SK-N-SH (cell line): ENCODE data around the gene FAM229A. TPM values are rescaled to one million over a fixed set of nuclear protein-coding genes. Genes with fewer than 3 reads are reported as not detected.

Source experiments
- CTCF ChIA-PET: fragments of 300-600, 350-600 bp; formaldehyde crosslinking; extraction: SDS; loops from one replicate; lab custom pipeline; 2021; lab: Yijun Ruan, JAX
- POLR2A ChIA-PET: fragments of 350-600 bp; sonication (Branson Sonifier 250); formaldehyde crosslinking; extraction: SDS; loops from one replicate; lab custom pipeline; 2020; ENCODE audit warnings: antibody characterized with exemption, inconsistent platforms; lab: Yijun Ruan, JAX
- DNase-seq: peaks from one replicate; pipeline ENCODE4 v3.0.0; 2012
- H2AFZ ChIP-seq: fragments of 200-600 bp; sonication (generic); 2 replicates; pipeline ENCODE4 v1.8.1; 2016; ENCODE audit warnings: antibody characterized with exemption, mild to moderate bottlenecking, low read depth
- H3F3A ChIP-seq: fragments of 200-600 bp; sonication (generic); replicated peaks from 2 replicates; pipeline ENCODE3; 2016; ENCODE audit warnings: antibody characterized with exemption, mild to moderate bottlenecking; ENCODE audit not compliant: insufficient read depth
- H3K27ac ChIP-seq, 2 experiments: fragments of 200-500 bp in 1 of 2; fragments of 200-600 bp in 1 of 2; sonication (Bioruptor generic) in 1 of 2; sonication (generic), shearing (Covaris generic) in 1 of 2; 2 replicates each; pipeline versions ENCODE4 v1.5.1 to v1.6.1; 2014 to 2016; ENCODE audit warnings: low read depth in 2 of 2, inconsistent platforms in 1 of 2, low read length in 1 of 2, mild to moderate bottlenecking in 1 of 2, mixed read lengths in 1 of 2
- H3K27me3 ChIP-seq: fragments of 200-600 bp; sonication (generic), shearing (Covaris generic); 2 replicates; pipeline ENCODE4 v1.6.1; 2016; ENCODE audit warnings: mixed run types; ENCODE audit not compliant: insufficient read depth
- H3K36me3 ChIP-seq, 2 experiments: fragments of 200-500 bp in 1 of 2; fragments of 200-600 bp in 1 of 2; sonication (Bioruptor generic) in 1 of 2; sonication (generic) in 1 of 2; replicated peaks in 1 of 2; 2 replicates each; pipeline versions ENCODE3 to v1.5.1; 2014 to 2016; ENCODE audit warnings: low read length in 1 of 2, mild to moderate bottlenecking in 1 of 2; ENCODE audit not compliant: insufficient read depth in 2 of 2, control insufficient read depth in 1 of 2
- H3K4me1 ChIP-seq, 2 experiments: fragments of 200-500 bp in 1 of 2; fragments of 200-600 bp in 1 of 2; sonication (Bioruptor generic) in 1 of 2; sonication (generic), shearing (Covaris generic) in 1 of 2; 2 replicates each; pipeline versions ENCODE4 v1.5.1 to v1.6.1; 2014 to 2016; ENCODE audit warnings: low read depth in 1 of 2, low read length in 1 of 2, mixed run types in 1 of 2; ENCODE audit not compliant: insufficient read depth in 2 of 2, control insufficient read depth in 1 of 2
- H3K4me2 ChIP-seq: fragments of 200-600 bp; sonication (generic), shearing (Covaris generic); 2 replicates; pipeline ENCODE4 v1.6.1; 2017; ENCODE audit warnings: mixed run types
- H3K4me3 ChIP-seq, 2 experiments: fragments of 200-500 bp in 1 of 2; fragments of 200-600 bp in 1 of 2; sonication (Bioruptor generic) in 1 of 2; sonication (generic), shearing (Covaris generic) in 1 of 2; 2 replicates each; pipeline versions ENCODE4 v1.5.1 to v1.8.1; 2014 to 2016; ENCODE audit warnings: low read depth in 2 of 2, inconsistent platforms in 1 of 2, low read length in 1 of 2, mild to moderate bottlenecking in 1 of 2, mixed read lengths in 1 of 2, moderate library complexity in 1 of 2
- H3K79me2 ChIP-seq: fragments of 200-600 bp; sonication (generic); 2 replicates; pipeline ENCODE4 v1.8.1; 2017; ENCODE audit warnings: mild to moderate bottlenecking; ENCODE audit not compliant: insufficient read depth
- H3K9ac ChIP-seq: fragments of 200-600 bp; sonication (generic); 2 replicates; pipeline ENCODE4 v1.6.1; 2017; ENCODE audit warnings: mixed run types
- H3K9me2 ChIP-seq: fragments of 200-600 bp; sonication (generic); 2 replicates; pipeline ENCODE4 v1.6.1; 2017; ENCODE audit warnings: mixed run types
- H3K9me3 ChIP-seq: fragments of 200-600 bp; sonication (generic); 2 replicates; pipeline ENCODE4 v1.6.1; 2017; ENCODE audit warnings: mixed run types, mild to moderate bottlenecking, moderate library complexity
- H4K20me1 ChIP-seq: fragments of 200-600 bp; sonication (generic); 2 replicates; pipeline ENCODE4 v1.6.1; 2017; ENCODE audit warnings: mild to moderate bottlenecking, mixed run types; ENCODE audit not compliant: insufficient read depth
- CHD2 ChIP-seq: fragments of 150-350 bp; IDR thresholded peaks from 2 replicates; pipeline ENCODE4 v1.6.1; 2018; ENCODE audit warnings: low read length; ENCODE audit not compliant: partially characterized antibody
- ELF1 ChIP-seq: IDR thresholded peaks from 2 replicates; pipeline ENCODE4 v1.4.0; 2012
- EP300 ChIP-seq, 2 experiments: IDR thresholded peaks; 2 replicates each; pipeline versions ENCODE4 v1.4.0 to v1.6.1; 2012; ENCODE audit warnings: borderline replicate concordance in 1 of 2, low read depth in 1 of 2, low read length in 1 of 2
- EZH2phosphoT487 ChIP-seq: fragments of 200-600 bp; sonication (generic); IDR thresholded peaks from 2 replicates; pipeline ENCODE4 v1.6.1; 2017; ENCODE audit warnings: low read depth, mixed run types, mild to moderate bottlenecking, antibody characterized with exemption, moderate library complexity, borderline replicate concordance
- FOSL2 ChIP-seq: IDR thresholded peaks from 2 replicates; pipeline ENCODE4 v1.4.0; 2012; ENCODE audit warnings: low read depth, mild to moderate bottlenecking, moderate library complexity, borderline replicate concordance
- FOXJ3 ChIP-seq: sonication (generic); formaldehyde crosslinking; IDR thresholded peaks from 2 replicates; pipeline ENCODE4 v1.5.1; 2020; ENCODE audit warnings: mild to moderate bottlenecking, missing genetic modification reagents
- FOXM1 ChIP-seq: IDR thresholded peaks from 2 replicates; pipeline ENCODE4 v1.4.0; 2012; ENCODE audit warnings: low read depth, mild to moderate bottlenecking
- GABPA ChIP-seq: IDR thresholded peaks from 2 replicates; pipeline ENCODE4 v1.4.0; 2012; ENCODE audit warnings: low read depth, mild to moderate bottlenecking
- GATA2 ChIP-seq: sonication (generic); formaldehyde crosslinking; IDR thresholded peaks from 2 replicates; pipeline ENCODE4 v1.5.0; 2020; ENCODE audit warnings: mild to moderate bottlenecking, missing genetic modification reagents
- IRF3 ChIP-seq: fragments of 150-350 bp; IDR thresholded peaks from 2 replicates; pipeline ENCODE4 v1.6.1; 2016; ENCODE audit warnings: mild to moderate bottlenecking, low read depth, low read length
- JUND ChIP-seq: IDR thresholded peaks from 2 replicates; pipeline ENCODE4 v1.4.0; 2012
- MAX ChIP-seq: IDR thresholded peaks from 2 replicates; pipeline ENCODE4 v1.4.0; 2012; ENCODE audit warnings: low read depth
- NFIC ChIP-seq: IDR thresholded peaks from 2 replicates; pipeline ENCODE4 v1.4.0; 2012; ENCODE audit warnings: borderline replicate concordance
- NRF1 ChIP-seq: IDR thresholded peaks from 2 replicates; pipeline ENCODE4 v1.6.1; 2012; ENCODE audit warnings: low read depth, mild to moderate bottlenecking, low read length
- POLR2AphosphoS5 ChIP-seq: IDR thresholded peaks from 2 replicates; pipeline ENCODE4 v1.6.1; 2012; ENCODE audit warnings: low read depth, low read length
- RFX5 ChIP-seq: IDR thresholded peaks from 2 replicates; pipeline ENCODE4 v1.6.1; 2012; ENCODE audit warnings: mild to moderate bottlenecking, improper control_type of control experiment, low read length
- SIN3A ChIP-seq: IDR thresholded peaks from 2 replicates; pipeline ENCODE4 v1.6.1; 2012; ENCODE audit warnings: low read depth, mild to moderate bottlenecking, low read length, moderate library complexity, borderline replicate concordance
- SMC3 ChIP-seq: IDR thresholded peaks from 2 replicates; pipeline ENCODE4 v1.6.1; 2012; ENCODE audit warnings: low read depth, low read length, improper control_type of control experiment
- TCF12 ChIP-seq: IDR thresholded peaks from 2 replicates; pipeline ENCODE4 v1.4.0; 2012
- TEAD4 ChIP-seq: IDR thresholded peaks from 2 replicates; pipeline ENCODE4 v1.4.0; 2012; ENCODE audit warnings: mild to moderate bottlenecking, borderline replicate concordance; ENCODE audit not compliant: insufficient read depth
- YY1 ChIP-seq: IDR thresholded peaks from 2 replicates; pipeline ENCODE4 v1.4.0; 2012; ENCODE audit warnings: low read depth, mild to moderate bottlenecking
- WGBS: methylation state at CpG from one replicate; pipeline ENCODE4 v1.1.6; 2017; ENCODE audit warnings: low lambda C conversion rate; 5-methylcytosine and 5-hydroxymethylcytosine counted together
- polyA plus RNA-seq, 3 experiments: library from polyadenylated mRNA; depleted of rRNA; stranded (reverse); fragments of >200 nt; gene quantifications; 2 replicates each; pipeline ENCODE4 v1.2.3, GENCODE V29; 2012
- TF ChIP-seq, protein P1 (sequence below): IDR thresholded peaks from 2 replicates; pipeline ENCODE4 v1.4.0; 2012; ENCODE audit warnings: low read depth, borderline replicate concordance
- TF ChIP-seq, protein P2 (sequence below): fragments of 150-350 bp; IDR thresholded peaks from 2 replicates; pipeline ENCODE4 v1.6.1; 2017; ENCODE audit warnings: antibody characterized with exemption, low read length, low read depth, borderline replicate concordance

Gene FAM229A
- polyA plus RNA-seq, 1 of the 3 experiments (the other 2 are of a cell fraction) = 8.0 TPM

- Histone ChIP-seq H2AFZ (0 out of 2 replicates have a peak overlapping the region, but pooled peaks have one; percentile 59), H3F3A (peaks cover 12% of the 10 kb centered on the region), H3K4me3 (peak overlapping the region; percentile 84 to 92; a peak in 3 of 4 replicates), H3K27ac (no peak overlapping the region), H3K36me3 (peaks cover 14 to 28% of the 10 kb centered on the region in 2 experiments), H3K9me3 (no peaks in the 10 kb centered on the region), H3K9me2 (no peaks in the 10 kb centered on the region), H4K20me1 (peaks cover 31% of the 10 kb centered on the region), H3K4me1 (peaks cover 8 to 31% of the 10 kb centered on the region in 2 experiments; a peak in 3 of 4 replicates), H3K27me3 (no peaks in the 10 kb centered on the region), H3K9ac (no peak overlapping the region), H3K79me2 (peaks cover 42% of the 10 kb centered on the region), H3K4me2 (peak overlapping the region; percentile 71)
- no peak for DNase-seq
- 20% methylated on average over 1 of the region's 15 CpGs for WGBS
- CTCF ChIA-PET = interaction anchor here (1.0 to 3.7 kb wide), 7 partner anchors 9 to 121 kb away, joined by 3 to 24 read pairs (median 4); partner anchors contain the start of gene BSDC1
- POLR2A ChIA-PET = interaction anchor here (0.5 to 2.1 kb wide), 15 partner anchors 8 to 791 kb away, joined by 3 to 24 read pairs (median 4); partner anchors contain the start of genes BSDC1, CCDC28B and HDAC1
- no peak for TF ChIP-seq GATA2 (CRISPR knock-in tag)
- no peak for TF ChIP-seq NRF1
Observed at GRCh38 chr1:32336591-32336932, 25.7 kb downstream of the FAM229A start.

DNA sequence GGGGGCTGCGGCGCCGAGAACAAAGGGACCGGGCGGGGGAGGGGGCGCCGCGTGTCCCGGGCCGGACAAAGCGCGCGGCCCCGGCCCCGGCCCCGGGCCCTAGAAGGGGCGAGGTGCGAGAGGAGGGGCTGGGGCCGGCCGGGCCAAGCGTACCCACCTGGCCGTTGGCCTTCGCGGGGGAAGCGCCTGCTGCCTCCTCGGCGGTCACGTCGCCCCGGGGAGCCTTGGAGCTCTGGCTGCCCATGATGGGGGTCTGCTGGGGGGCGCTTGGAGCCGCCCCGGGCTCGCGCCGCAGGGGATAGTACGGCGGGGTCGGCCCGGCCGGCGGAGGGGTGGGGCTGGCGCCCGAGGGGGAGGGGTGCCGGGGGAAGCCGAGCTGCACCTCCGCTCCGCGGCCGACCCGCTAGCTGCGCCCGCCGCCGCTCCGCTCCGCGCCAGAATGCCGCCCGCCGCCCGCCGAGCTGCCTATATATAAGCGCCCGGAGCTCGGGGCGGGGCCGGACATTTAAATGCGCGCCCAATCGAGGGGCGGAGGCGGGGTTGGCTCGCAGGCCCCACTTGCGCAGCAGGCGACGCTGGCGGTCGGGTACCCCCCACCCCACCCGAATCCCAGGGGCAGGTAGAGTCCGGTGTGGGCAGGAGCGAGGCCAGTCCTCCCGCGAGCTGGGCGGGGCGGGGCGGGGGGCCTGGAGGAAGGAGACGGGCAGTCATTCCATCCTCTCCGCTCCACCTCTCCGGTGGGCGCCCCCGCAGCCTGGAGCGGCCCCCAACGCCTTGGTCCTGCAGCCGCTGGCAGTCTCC is 26.3 kb downstream of the FAM229A start, which contains the start of gene MARCKSL1:
Gene MARCKSL1 (minus strand): TSS at position 444 of the 801 bp plus-strand sequence. CDS start 200 bp downstream, at position 244.
- DNase-seq = peak; percentile 96
- Histone ChIP-seq H3K79me2 (peaks cover 44% of the 10 kb centered on the region), H2AFZ (0 out of 2 replicates have a peak within 1 kb of the TSS, but pooled peaks have one; percentile 59), H3K4me3 (peak within 1 kb of the TSS; percentile 84 to 92), H3F3A (peaks cover 18% of the 10 kb centered on the region), H3K9ac (peak within 1 kb of the TSS; percentile 96), H3K27ac (peak within 1 kb of the TSS; percentile 36 to 81; a peak in 3 of 4 replicates), H3K4me2 (peak within 1 kb of the TSS; percentile 98), H3K36me3 (peaks cover 14 to 33% of the 10 kb centered on the region in 2 experiments), H4K20me1 (peaks cover 31% of the 10 kb centered on the region), H3K9me3 (no peaks in the 10 kb centered on the region), H3K9me2 (no peaks in the 10 kb centered on the region), H3K27me3 (no peaks in the 10 kb centered on the region), H3K4me1 (peaks cover 8 to 31% of the 10 kb centered on the region in 2 experiments; a peak in 3 of 4 replicates)
- ChIA-PET POLR2A (interaction anchor here (0.5 to 2.1 kb wide), 18 partner anchors 9 to 791 kb away, joined by 3 to 24 read pairs (median 4); partner anchors contain the start of genes BSDC1, CCDC28B, HDAC1 and TXLNA), CTCF (interaction anchor here (0.6 to 3.7 kb wide), 9 partner anchors 9 to 376 kb away, joined by 3 to 24 read pairs (median 4); partner anchors contain the start of gene BSDC1)
- WGBS = 0% methylated on average over 2 of the region's 95 CpGs
- TF ChIP-seq JUND = no peak
- no peak for TF ChIP-seq IRF3
- TF ChIP-seq TCF12 = no peak
- TF ChIP-seq EZH2phosphoT487 = no peak
- peak; percentile 99 for TF ChIP-seq POLR2AphosphoS5
- TF ChIP-seq NFIC = no peak; the same call in 1 of the 2 replicates
- TF ChIP-seq, protein P1, sequence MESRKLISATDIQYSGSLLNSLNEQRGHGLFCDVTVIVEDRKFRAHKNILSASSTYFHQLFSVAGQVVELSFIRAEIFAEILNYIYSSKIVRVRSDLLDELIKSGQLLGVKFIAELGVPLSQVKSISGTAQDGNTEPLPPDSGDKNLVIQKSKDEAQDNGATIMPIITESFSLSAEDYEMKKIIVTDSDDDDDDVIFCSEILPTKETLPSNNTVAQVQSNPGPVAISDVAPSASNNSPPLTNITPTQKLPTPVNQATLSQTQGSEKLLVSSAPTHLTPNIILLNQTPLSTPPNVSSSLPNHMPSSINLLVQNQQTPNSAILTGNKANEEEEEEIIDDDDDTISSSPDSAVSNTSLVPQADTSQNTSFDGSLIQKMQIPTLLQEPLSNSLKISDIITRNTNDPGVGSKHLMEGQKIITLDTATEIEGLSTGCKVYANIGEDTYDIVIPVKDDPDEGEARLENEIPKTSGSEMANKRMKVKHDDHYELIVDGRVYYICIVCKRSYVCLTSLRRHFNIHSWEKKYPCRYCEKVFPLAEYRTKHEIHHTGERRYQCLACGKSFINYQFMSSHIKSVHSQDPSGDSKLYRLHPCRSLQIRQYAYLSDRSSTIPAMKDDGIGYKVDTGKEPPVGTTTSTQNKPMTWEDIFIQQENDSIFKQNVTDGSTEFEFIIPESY = no peak
- no peak for TF ChIP-seq YY1
- TF ChIP-seq SMC3 = no peak
- TF ChIP-seq RFX5 = no peak
- no peak for TF ChIP-seq EP300 (IDR thresholded peaks at IDR 0.05; ENCODE audit: borderline replicate concordance in 1 of 2, low read depth in 1 of 2, low read length in 1 of 2)
- no peak for TF ChIP-seq ELF1
- no peak for TF ChIP-seq GABPA
- TF ChIP-seq FOXJ3 = no peak
- TF ChIP-seq SIN3A = peak; percentile 91; the same call in 1 of the 2 replicates
- no peak for TF ChIP-seq FOXM1
- TF ChIP-seq, protein P2, sequence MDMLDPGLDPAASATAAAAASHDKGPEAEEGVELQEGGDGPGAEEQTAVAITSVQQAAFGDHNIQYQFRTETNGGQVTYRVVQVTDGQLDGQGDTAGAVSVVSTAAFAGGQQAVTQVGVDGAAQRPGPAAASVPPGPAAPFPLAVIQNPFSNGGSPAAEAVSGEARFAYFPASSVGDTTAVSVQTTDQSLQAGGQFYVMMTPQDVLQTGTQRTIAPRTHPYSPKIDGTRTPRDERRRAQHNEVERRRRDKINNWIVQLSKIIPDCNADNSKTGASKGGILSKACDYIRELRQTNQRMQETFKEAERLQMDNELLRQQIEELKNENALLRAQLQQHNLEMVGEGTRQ = no peak
- TF ChIP-seq TEAD4 = no peak
- no peak for TF ChIP-seq FOSL2
- peak; percentile 47 for TF ChIP-seq MAX
- TF ChIP-seq CHD2 = no peak
